HepG2 (cell line): ENCODE results near the gene PRKN. TPM values are rescaled to one million over a fixed set of nuclear protein-coding genes. Genes with fewer than 3 reads are reported as not detected.

Experiments
- ATAC-seq: fragments of 200-7000 bp; cut with Tn5 transposase; 3 replicates; pipeline ENCODE4 v1.9.1; 2020; ENCODE audit warnings: mild to moderate bottlenecking, moderate library complexity
- BruUV-seq: library from RNA; stranded (reverse); fragments of 400-500 nt; replicated peaks from 2 replicates; lab custom pipeline; 2021; lab: Mats Ljungman, UMichigan
- CTCF ChIA-PET: fragments of 300-600 bp; formaldehyde crosslinking; extraction: SDS; loops from one replicate; lab custom pipeline; 2021; ENCODE audit warnings: low total read pairs, inconsistent platforms, low intra/inter-chr PET ratio; lab: Yijun Ruan, JAX
- POLR2A ChIA-PET: fragments of 350-600 bp; sonication (Branson Sonifier 250); formaldehyde crosslinking; loops from one replicate; lab custom pipeline; 2020; ENCODE audit warnings: antibody characterized with exemption, inconsistent platforms; lab: Yijun Ruan, JAX
- DNase-seq: peaks from one replicate; pipeline ENCODE4 v3.0.0-alpha.2; 2015; ENCODE audit warnings: low spot score
- FAIRE-seq: peaks from 3 replicates; lab custom pipeline; 2011; peaks lifted over from hg19 to GRCh38; lab: Jason Lieb, UNC
- H2AFZ ChIP-seq: one replicate; pipeline ENCODE4 v1.6.1; 2011; ENCODE audit warnings: low read length, inconsistent platforms
- H3K27ac ChIP-seq: fragments of 300-600 bp; 3 replicates; pipeline ENCODE4 v1.8.0; 2011; ENCODE audit warnings: mixed run types, mild to moderate bottlenecking, mixed read lengths, low read length, inconsistent platforms; ENCODE audit not compliant: insufficient read depth; ENCODE audit errors: extremely low read length
- H3K27me3 ChIP-seq, 2 experiments: fragments of 200-600 bp in 1 of 2; 2 replicates in 1 of 2; 3 replicates in 1 of 2; pipeline versions ENCODE4 v1.6.0 to v1.8.0; 2011; ENCODE audit warnings: low read length in 2 of 2, mild to moderate bottlenecking in 2 of 2, moderate library complexity in 2 of 2, inconsistent platforms in 1 of 2; ENCODE audit not compliant: insufficient read depth in 2 of 2, control insufficient read depth in 1 of 2
- H3K36me3 ChIP-seq, 2 experiments: fragments of 200-600 bp in 1 of 2; replicated peaks in 1 of 2; 2 replicates in 1 of 2; 3 replicates in 1 of 2; pipeline versions ENCODE4 v1.5.1 to v1.8.0; 2011; ENCODE audit warnings: low read length in 2 of 2, inconsistent platforms in 1 of 2; ENCODE audit not compliant: insufficient read depth in 2 of 2, control insufficient read depth in 1 of 2
- H3K4me1 ChIP-seq: 2 replicates; pipeline ENCODE4 v1.5.1; 2012; ENCODE audit warnings: low read length, inconsistent platforms; ENCODE audit not compliant: insufficient read depth
- H3K4me2 ChIP-seq: 2 replicates; pipeline ENCODE4 v1.6.0; 2011; ENCODE audit warnings: low read depth, low read length, inconsistent platforms
- H3K4me3 ChIP-seq, 3 experiments: fragments of 200-600 bp in 1 of 3; sonication (generic), shearing (Covaris generic) in 1 of 3; replicated peaks in 1 of 3; 2 replicates each; pipeline ENCODE4 v1.5.1; 2011 to 2016; ENCODE audit warnings: low read length in 3 of 3, inconsistent platforms in 2 of 3, low read depth in 2 of 3, mild to moderate bottlenecking in 2 of 3, control low read depth in 1 of 3, mixed read lengths in 1 of 3; ENCODE audit not compliant: insufficient read depth in 1 of 3
- H3K79me2 ChIP-seq: one replicate; pipeline ENCODE4 v1.6.1; 2011; ENCODE audit warnings: low read length, inconsistent platforms; ENCODE audit not compliant: insufficient read depth
- H3K9ac ChIP-seq: 2 replicates; pipeline ENCODE4 v1.6.0; 2011; ENCODE audit warnings: mild to moderate bottlenecking, low read depth, low read length, inconsistent platforms; ENCODE audit not compliant: insufficient read depth
- H3K9me3 ChIP-seq: 2 replicates; pipeline ENCODE4 v1.5.1; 2012; ENCODE audit warnings: mild to moderate bottlenecking, low read length
- H4K20me1 ChIP-seq: 2 replicates; pipeline ENCODE4 v1.6.0; 2011; ENCODE audit warnings: inconsistent platforms, mild to moderate bottlenecking, low read length, moderate library complexity; ENCODE audit not compliant: insufficient read depth
- CBFB ChIP-seq: sonication (generic); formaldehyde crosslinking; IDR thresholded peaks from 2 replicates; pipeline ENCODE4 v1.4.0; 2020; ENCODE audit warnings: missing genetic modification reagents
- CCDC6 ChIP-seq: sonication (generic); formaldehyde crosslinking; IDR thresholded peaks from 2 replicates; pipeline ENCODE4 v1.8.1; 2022; ENCODE audit warnings: mild to moderate bottlenecking, missing genetic modification reagents, moderate library complexity
- FOXM1 ChIP-seq: sonication (generic); formaldehyde crosslinking; IDR thresholded peaks from 2 replicates; pipeline ENCODE4 v1.5.0; 2020; ENCODE audit warnings: missing genetic modification reagents
- GLI4 ChIP-seq: sonication (generic); formaldehyde crosslinking; IDR thresholded peaks from 2 replicates; pipeline ENCODE4 v1.5.1; 2020; ENCODE audit warnings: missing genetic modification reagents, mild to moderate bottlenecking, moderate library complexity, borderline replicate concordance
- MBNL3 ChIP-seq: fragments of 250-450 bp; sonication (Bioruptor Pico); conservative IDR thresholded peaks from 2 replicates; pipeline ENCODE4 v1.8.0; 2022; ENCODE audit warnings: mild to moderate bottlenecking, inconsistent platforms
- NAIF1 ChIP-seq: sonication (generic); formaldehyde crosslinking; IDR thresholded peaks from 2 replicates; pipeline ENCODE4 v1.5.0; 2020; ENCODE audit warnings: mild to moderate bottlenecking, missing genetic modification reagents, borderline replicate concordance
- SIX1 ChIP-seq: sonication (generic); formaldehyde crosslinking; IDR thresholded peaks from 2 replicates; pipeline ENCODE4 v1.4.0; 2020; ENCODE audit warnings: missing genetic modification reagents, borderline replicate concordance
- TERF1 ChIP-seq: sonication (generic); formaldehyde crosslinking; IDR thresholded peaks from 2 replicates; pipeline ENCODE4 v1.8.0; 2022; ENCODE audit warnings: mild to moderate bottlenecking, missing genetic modification reagents, moderate library complexity
- ZFP36L1 ChIP-seq: sonication (generic); formaldehyde crosslinking; IDR thresholded peaks from 2 replicates; pipeline ENCODE4 v1.8.0; 2022; ENCODE audit warnings: mild to moderate bottlenecking, missing genetic modification reagents, moderate library complexity
- ZFP62 ChIP-seq: sonication (generic); formaldehyde crosslinking; IDR thresholded peaks from 2 replicates; pipeline ENCODE4 v1.4.0; 2020; ENCODE audit warnings: missing genetic modification reagents
- ZNF142 ChIP-seq: sonication (generic); formaldehyde crosslinking; IDR thresholded peaks from 2 replicates; pipeline ENCODE4 v1.4.0; 2020; ENCODE audit warnings: missing genetic modification reagents
- ZNF18 ChIP-seq: sonication (generic); formaldehyde crosslinking; IDR thresholded peaks from 2 replicates; pipeline ENCODE4 v1.8.0; 2022; ENCODE audit warnings: mild to moderate bottlenecking, missing genetic modification reagents; ENCODE audit not compliant: insufficient replicate concordance
- ZNF775 ChIP-seq: sonication (generic); formaldehyde crosslinking; IDR thresholded peaks from 2 replicates; pipeline ENCODE4 v1.4.0; 2020; ENCODE audit warnings: missing genetic modification reagents, mild to moderate bottlenecking, moderate library complexity, borderline replicate concordance
- ZUFSP ChIP-seq: sonication (generic); formaldehyde crosslinking; IDR thresholded peaks from 2 replicates; pipeline ENCODE4 v1.9.0; 2021; ENCODE audit warnings: missing genetic modification reagents, mild to moderate bottlenecking, borderline replicate concordance
- WGBS: methylation state at CpG from one replicate; pipeline ENCODE4 v1.1.6; 2017; ENCODE audit warnings: low lambda C conversion rate; 5-methylcytosine and 5-hydroxymethylcytosine counted together
- in situ Hi-C: cut with HindIII; loops from 2 replicates; pipeline ENCODE4 v1.10.0; 2017; ENCODE audit warnings: low pct_unique_long_range_greater_than_20kb; ENCODE audit not compliant: extremely low pct_ligation_motif_present
- intact Hi-C: fragments of 100-400 bp; cut with micrococcal nuclease; formaldehyde crosslinking; loops from one replicate; pipeline ENCODE4 v1.10.0; 2022; ENCODE audit not compliant: unreplicated experiment
- polyA plus RNA-seq, 8 experiments: library from polyadenylated mRNA; depleted of rRNA in 3 of 8; stranded (reverse) in 7 of 8; unstranded in 1 of 8; fragments of >200 nt; fragmentation: Illumina TruSeq in 4 of 8; extraction: Trizol in 4 of 8; gene quantifications; 2 replicates each; pipeline versions ENCODE4 v1.2.1 to v1.2.3, GENCODE V29; 2011 to 2016; ENCODE audit warnings: low read depth in 4 of 8, missing spikeins in 1 of 8, mixed read lengths in 1 of 8; ENCODE audit not compliant: insufficient read depth in 1 of 8
- total RNA-seq, 5 experiments: library from RNA; depleted of rRNA; stranded (reverse); fragments of >200 nt; fragmentation: Illumina TruSeq; extraction: Trizol; gene quantifications; 2 replicates each; pipeline ENCODE4 v1.2.3, GENCODE V29; 2016; ENCODE audit warnings: low read depth in 1 of 5

The PRKN gene
- total and polyA plus RNA-seq, 2 of the 13 experiments (the other 11 are each of a cell fraction or from before 2014, with no cell fraction given), result 0.31 to 0.44 TPM

GRCh38 chr6:161894436-161894835 is 833.1 kb downstream of the PRKN start:
- Histone ChIP-seq H3K9ac (no peak overlapping the region), H3K9me3 (no peaks in the 10 kb centered on the region), H3K79me2 (no peaks in the 10 kb centered on the region), H2AFZ (no peak overlapping the region), H3K4me3 (no peak overlapping the region), H3K4me2 (no peak overlapping the region), H3K27me3 (peaks cover 0 to 8% of the 10 kb centered on the region in 2 experiments; a peak in 1 of 5 replicates), H3K4me1 (no peaks in the 10 kb centered on the region), H3K27ac (no peak overlapping the region), H4K20me1 (no peaks in the 10 kb centered on the region), H3K36me3 (no peaks in the 10 kb centered on the region)
- POLR2A ChIA-PET, result no interaction called here
- intact Hi-C loops, result no loop called here
- ATAC-seq (no peak), DNase-seq (no peak), FAIRE-seq (no peak)
- no TSS peak for BruUV-seq
- CTCF ChIA-PET, result no interaction called here
- WGBS, result 14% methylated on average over 6 of the region's 6 CpGs
- in situ Hi-C loops, result no loop called here
- TF ChIP-seq ZNF18 (no peak), ZNF775 (CRISPR knock-in tag) (no peak), ZNF142 (no peak), NAIF1 (CRISPR knock-in tag) (no peak), TERF1 (CRISPR knock-in tag) (no peak), CBFB (CRISPR knock-in tag) (no peak), ZUFSP (no peak), MBNL3 (no peak), CCDC6 (CRISPR knock-in tag) (no peak), FOXM1 (no peak), SIX1 (no peak), ZFP36L1 (CRISPR knock-in tag) (no peak), ZFP62 (no peak), GLI4 (CRISPR knock-in tag) (no peak)
